Neural progenitor cell (in vitro differentiated cells): Measurements from ENCODE around the gene GLE1.

Source experiments
- CTCF ChIP-seq: fragments of 200-600 bp; sonication (generic); IDR thresholded peaks from 2 replicates; pipeline ENCODE4 v1.5.1; 2017; ENCODE audit warnings: antibody characterized with exemption, mild to moderate bottlenecking
- EZH2 ChIP-seq: fragments of 200-600 bp; sonication (generic); IDR thresholded peaks from 2 replicates; pipeline ENCODE4 v1.6.1; 2017; ENCODE audit warnings: antibody characterized with exemption, mild to moderate bottlenecking, moderate library complexity
- EZH2phosphoT487 ChIP-seq: fragments of 200-600 bp; sonication (generic); IDR thresholded peaks from 2 replicates; pipeline ENCODE4 v1.6.1; 2017; ENCODE audit warnings: antibody characterized with exemption

GRCh38 chr9:128526720-128527119 is 22.2 kb downstream of the GLE1 start:
- TF ChIP-seq EZH2 (no peak), CTCF (no peak), EZH2phosphoT487 (no peak)
